Activated CD4-positive, CD25-positive, alpha-beta regulatory T cell treated with anti-CD3 and anti-CD28 coated beads, Interleukin-2, amount 50 U/mL, for 16 hours (primary cell): ENCODE results near the gene PTGIR.
"Not testable (repeated sequence)": the region's sequence is repeated elsewhere in the genome, so short reads cannot be mapped to it uniquely, and the experiment has no call there.

Experiments
- DNase-seq: peaks from one replicate; pipeline ENCODE4 v3.0.0-alpha.2; 2020; ENCODE audit warnings: low read depth, low spot score

The PTGIR gene

GRCh38 chr19:46639358-46640182 lies 14.7 kb upstream of the PTGIR start:
- DNase-seq: no peak

DNA sequence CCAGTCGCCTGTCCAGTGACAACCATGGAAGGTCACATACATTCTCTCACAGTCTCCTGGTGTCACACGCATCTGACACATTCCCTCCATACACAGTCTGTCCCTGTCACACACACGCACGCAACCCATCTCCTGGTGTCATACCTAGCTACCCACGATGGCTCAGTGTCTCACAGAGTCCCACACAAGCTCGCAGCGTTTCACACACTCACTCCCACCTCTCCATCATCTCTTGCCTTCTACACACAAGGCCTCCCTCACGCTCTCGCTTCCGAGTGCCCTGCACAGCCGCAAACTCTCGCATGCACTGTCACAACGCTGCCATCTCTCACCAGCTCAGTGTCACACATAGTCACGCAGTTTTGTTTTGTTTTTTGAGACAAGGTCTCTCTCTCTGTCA lies 12.3 kb upstream of the PTGIR start:
- no peak for DNase-seq

GRCh38 chr19:46635920-46636761 lies 11.3 kb upstream of the PTGIR start, which contains the start of gene GNG8:
Gene GNG8 (minus strand): TSS chr19:46636202. CDS start chr19:46634682, 1,520 bp downstream.
- no peak for DNase-seq

DNA sequence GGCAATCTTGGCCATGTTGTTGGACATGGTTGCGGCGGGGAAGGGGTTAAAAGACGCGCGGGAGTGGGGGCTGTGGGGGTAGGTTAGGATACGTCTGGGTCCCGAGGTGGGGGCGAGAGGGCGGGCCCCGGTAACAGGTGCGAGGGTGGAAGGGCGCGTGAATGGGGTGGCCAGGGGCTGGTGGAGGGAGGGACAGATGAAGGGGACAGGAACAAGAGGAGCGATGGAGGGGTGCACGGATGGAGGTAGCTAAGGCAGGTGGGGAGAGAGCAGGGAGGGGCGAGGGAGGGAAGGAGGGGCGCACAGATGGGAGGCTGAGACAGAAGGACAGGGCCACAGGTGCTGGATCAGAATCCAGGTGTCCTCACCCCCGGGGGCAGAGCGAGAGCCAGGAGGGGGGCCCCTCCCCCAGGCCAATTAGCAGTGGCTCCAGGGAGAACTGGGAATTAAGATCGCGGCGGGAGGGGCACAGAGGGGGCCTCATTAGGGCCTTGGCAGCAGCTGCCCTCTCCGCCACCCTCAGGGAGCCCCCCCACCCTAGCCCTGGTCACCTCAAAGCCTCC lies 9.8 kb upstream of the PTGIR start:
- no peak for DNase-seq

DNA sequence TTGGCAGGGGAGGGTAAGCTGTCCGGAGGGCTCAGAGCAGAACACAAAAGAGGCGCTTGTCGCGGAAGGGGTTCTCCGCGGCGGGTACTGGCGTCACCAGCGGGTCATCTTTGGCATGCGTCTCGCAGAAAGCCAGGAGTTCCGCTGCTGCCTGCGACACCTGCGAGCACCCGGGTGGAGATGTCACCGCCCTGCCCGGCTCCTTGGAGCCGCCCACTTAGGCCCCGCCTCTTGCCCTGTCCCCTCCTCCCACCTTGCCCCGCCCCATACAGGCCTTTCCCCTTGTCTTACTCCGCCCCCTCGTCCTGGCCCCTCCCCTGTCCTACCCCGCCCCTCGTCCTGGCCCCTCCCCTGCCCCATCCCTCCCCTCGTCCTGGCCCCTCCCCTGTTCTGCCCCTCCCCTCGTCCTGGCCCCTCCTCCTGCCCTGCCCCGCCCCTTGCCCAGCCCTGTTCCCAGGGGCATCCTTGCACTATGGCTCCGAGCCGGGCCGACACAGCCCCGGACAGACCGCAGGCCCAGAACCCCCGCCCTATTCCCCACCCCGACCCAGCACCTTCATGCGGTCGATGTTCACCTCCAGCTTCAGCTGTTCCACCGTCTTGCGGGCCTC lies 9.3 kb upstream of the PTGIR start:
- DNase-seq: peak; percentile 86

- no peak for DNase-seq
These were observed 8.2 kb upstream of the PTGIR start for GRCh38 chr19:46633130-46633529.

- no peak for DNase-seq
These were observed 6.6 kb upstream of the PTGIR start for GRCh38 chr19:46631481-46631880.

DNA sequence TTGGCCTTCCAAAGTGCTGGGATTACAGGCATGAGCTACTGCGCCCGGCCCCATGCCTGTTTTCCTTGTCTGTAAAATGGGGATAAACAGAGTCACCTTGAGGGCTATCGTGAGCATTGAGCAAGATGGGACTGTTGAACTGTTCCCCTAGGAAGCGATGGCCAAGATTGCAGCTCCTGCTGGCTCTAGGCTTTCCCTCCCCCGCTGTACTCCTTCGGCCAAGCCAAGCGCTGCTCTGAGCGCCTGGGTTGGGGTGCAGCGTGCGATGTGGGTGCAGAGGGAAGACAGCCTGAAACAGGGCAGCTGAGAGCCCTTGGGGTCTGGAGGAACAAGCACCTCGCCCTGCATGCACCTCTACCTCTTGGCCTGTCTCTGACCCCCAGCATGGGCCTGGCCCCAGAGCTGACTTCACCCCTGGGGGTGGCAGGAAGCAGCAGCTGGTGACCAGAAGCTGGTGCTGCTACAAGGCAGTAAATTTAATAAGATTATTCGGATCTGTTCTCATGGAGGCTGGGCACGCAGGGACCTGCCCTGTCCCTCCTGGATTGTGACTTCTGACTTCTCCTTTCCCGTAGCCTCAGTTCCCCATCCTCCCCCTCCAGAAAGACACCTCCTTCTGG lies 5.8 kb upstream of the PTGIR start:
- no peak for DNase-seq

- no peak for DNase-seq
These were observed 4.7 kb upstream of the PTGIR start for GRCh38 chr19:46629546-46630025.

DNA sequence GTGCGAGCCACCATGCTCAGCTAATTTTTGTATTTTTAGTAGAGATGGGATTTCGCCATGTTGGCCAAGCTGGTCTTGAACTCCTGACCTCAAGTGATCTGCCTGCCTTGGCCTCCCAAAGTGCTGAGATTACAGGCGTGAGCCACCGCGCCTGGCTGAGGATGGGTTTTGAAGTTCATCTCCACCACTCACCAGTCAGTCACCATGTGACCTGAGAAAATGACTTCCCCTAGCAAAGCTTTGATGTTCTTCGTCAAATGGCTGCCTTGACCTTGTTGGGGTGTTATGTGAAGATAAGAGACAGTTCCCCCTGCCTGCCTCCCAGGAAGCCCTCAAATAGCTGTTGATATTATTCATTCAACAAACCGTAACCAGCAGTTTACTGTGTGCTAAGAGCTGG lies 4.1 kb upstream of the PTGIR start:
- DNase-seq: not testable (repeated sequence)

- no peak for DNase-seq
These were observed 1.6 kb upstream of the PTGIR start for GRCh38 chr19:46626446-46626845.

DNA sequence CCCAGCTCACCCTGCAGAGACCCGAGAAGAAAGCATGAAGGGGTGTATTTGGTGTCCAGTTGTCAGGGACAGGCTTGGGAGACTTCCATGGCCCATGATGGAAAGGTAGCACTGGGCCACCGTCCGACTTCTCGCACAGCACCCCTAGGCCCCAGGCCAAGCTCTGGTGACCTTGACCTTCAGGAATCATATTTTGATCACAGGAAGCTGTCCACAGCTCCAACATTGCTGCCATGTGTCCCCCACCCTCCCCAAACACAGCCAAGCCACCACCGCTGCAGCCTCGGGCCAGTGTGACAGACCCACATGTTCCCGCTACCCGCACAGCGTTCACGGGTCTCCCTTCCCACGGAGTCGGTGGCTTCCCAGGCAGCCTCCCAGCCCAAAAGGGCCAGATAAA lies 842 bp upstream of the PTGIR start:
- DNase-seq: no peak

GRCh38 chr19:46623915-46624502 lies 880 bp downstream of the PTGIR start:
- DNase-seq: no peak

DNA sequence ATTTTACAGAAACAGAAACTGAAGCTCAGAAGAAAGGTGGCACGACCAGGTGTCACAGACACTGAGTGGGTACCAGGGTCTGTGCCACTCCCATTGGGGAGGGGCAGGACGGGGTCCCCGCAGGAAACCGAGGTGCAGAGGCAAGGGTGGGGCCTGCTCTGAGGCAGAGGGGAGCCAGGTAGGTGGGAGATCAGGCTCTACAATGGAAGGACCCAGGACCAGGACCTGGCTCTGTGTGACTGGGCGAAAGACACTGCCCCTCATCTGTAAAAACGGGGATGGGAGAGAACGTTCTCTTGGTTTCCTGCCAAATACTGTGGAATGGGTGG lies 2.8 kb downstream of the PTGIR start:
- no peak for DNase-seq

DNA sequence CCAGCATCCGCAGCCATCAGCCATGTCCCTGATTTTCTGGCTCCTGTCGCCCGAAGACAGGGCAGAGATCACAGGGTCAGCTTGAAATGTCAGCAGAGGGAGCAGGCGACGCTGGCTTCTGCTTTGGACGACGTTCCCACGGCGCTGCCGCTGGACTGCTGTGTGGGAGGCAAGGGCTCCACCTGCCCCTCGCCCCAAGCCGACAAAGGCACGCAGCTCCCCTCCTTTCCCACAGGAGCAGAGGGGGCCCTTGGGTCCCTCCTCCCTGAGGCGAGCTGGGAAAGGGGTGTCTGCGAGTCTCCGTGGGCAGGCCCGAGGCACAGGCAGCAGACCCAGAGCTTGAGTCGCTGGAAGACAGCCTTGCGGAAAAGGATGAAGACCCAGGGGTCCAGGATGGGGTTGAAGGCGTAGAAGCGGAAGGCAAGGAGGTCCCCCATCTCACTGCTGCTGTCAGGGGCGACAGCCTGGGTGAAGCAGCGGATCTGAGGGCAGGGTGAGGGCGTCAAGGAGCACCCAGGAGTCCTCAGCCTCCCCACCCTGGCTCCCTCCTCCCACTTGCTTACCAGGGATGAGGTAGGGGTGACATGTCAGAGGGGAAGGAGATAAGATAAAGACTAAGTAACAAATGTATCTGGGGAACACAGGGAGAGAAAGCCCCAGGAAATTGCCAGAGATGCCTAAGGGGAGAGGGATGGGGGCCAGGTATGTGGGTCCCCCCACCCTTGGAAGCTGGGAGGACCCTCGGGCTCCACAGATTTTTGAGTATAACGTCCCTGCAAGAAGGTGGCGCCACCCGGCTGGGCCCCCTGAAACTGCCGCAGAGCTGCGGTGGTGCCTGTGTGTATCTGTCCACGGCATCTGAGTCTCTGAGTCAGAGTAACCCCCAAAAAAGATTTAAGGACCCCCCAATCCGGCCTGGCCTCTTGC lies 3.4 kb downstream of the PTGIR start:
- no peak for DNase-seq

GRCh38 chr19:46620716-46621115 lies 4.2 kb downstream of the PTGIR start:
- DNase-seq: no peak

GRCh38 chr19:46620267-46620666 lies 4.6 kb downstream of the PTGIR start:
- no peak for DNase-seq

GRCh38 chr19:46618670-46619231 lies 6.1 kb downstream of the PTGIR start:
- no peak for DNase-seq

GRCh38 chr19:46617601-46618000 lies 7.3 kb downstream of the PTGIR start:
- DNase-seq: no peak
